Measurements from ENCODE around the gene TIAM2. TPM values are rescaled to one million over a fixed set of nuclear protein-coding genes. Genes with fewer than 3 reads are reported as not detected.

The TIAM2 gene
- total RNA-seq, 1 experiment from 2014 or later: 9.1 TPM

- Histone ChIP-seq H3K27ac (ENCODE audit: low read depth, low read length, poor library complexity, severe bottlenecking) (no peak overlapping the region), H3K27me3 (replicated peaks; ENCODE audit: insufficient read depth, low read depth, low read length, poor library complexity) (no peaks in the 10 kb centered on the region), H3K4me1 (ENCODE audit: insufficient read depth, low read length, poor library complexity, severe bottlenecking) (no peaks in the 10 kb centered on the region), H3K4me3 (ENCODE audit: low read depth, low read length, poor library complexity, severe bottlenecking) (no peak overlapping the region), H3K36me3 (ENCODE audit: insufficient read depth, low read length, poor library complexity, severe bottlenecking) (no peaks in the 10 kb centered on the region), H3K9me3 (ENCODE audit: low read depth, low read length, poor library complexity, severe bottlenecking) (no peaks in the 10 kb centered on the region)
- POLR2A ChIA-PET (ENCODE audit: low non-redundant PET): no interaction called here
- CTCF ChIA-PET: no interaction called here
- TF ChIP-seq EZH2 (IDR thresholded peaks at IDR 0.05; ENCODE audit: borderline replicate concordance, low read depth, low read length, poor library complexity, severe bottlenecking): no peak
- TF ChIP-seq, protein P1, sequence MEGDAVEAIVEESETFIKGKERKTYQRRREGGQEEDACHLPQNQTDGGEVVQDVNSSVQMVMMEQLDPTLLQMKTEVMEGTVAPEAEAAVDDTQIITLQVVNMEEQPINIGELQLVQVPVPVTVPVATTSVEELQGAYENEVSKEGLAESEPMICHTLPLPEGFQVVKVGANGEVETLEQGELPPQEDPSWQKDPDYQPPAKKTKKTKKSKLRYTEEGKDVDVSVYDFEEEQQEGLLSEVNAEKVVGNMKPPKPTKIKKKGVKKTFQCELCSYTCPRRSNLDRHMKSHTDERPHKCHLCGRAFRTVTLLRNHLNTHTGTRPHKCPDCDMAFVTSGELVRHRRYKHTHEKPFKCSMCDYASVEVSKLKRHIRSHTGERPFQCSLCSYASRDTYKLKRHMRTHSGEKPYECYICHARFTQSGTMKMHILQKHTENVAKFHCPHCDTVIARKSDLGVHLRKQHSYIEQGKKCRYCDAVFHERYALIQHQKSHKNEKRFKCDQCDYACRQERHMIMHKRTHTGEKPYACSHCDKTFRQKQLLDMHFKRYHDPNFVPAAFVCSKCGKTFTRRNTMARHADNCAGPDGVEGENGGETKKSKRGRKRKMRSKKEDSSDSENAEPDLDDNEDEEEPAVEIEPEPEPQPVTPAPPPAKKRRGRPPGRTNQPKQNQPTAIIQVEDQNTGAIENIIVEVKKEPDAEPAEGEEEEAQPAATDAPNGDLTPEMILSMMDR (conservative IDR thresholded peaks at IDR 0.05; ENCODE audit: low read depth, low read length): no peak
- no TSS peak for BruUV-seq (replicated peaks)
- intact Hi-C loops (cut with micrococcal nuclease; ENCODE audit: unreplicated experiment): no loop called here
- DNase-seq (ENCODE audit: low spot score): no peak
These were observed 74.4 kb downstream of the TIAM2 start for GRCh38 chr6:155069543-155069942.

- Histone ChIP-seq H3K4me3 (ENCODE audit: low read depth, low read length, poor library complexity, severe bottlenecking) (no peak overlapping the region), H3K4me1 (ENCODE audit: insufficient read depth, low read length, poor library complexity, severe bottlenecking) (no peaks in the 10 kb centered on the region), H3K36me3 (ENCODE audit: insufficient read depth, low read length, poor library complexity, severe bottlenecking) (no peaks in the 10 kb centered on the region), H3K27ac (ENCODE audit: low read depth, low read length, poor library complexity, severe bottlenecking) (no peak overlapping the region), H3K27me3 (replicated peaks; ENCODE audit: insufficient read depth, low read depth, low read length, poor library complexity) (no peaks in the 10 kb centered on the region), H3K9me3 (ENCODE audit: low read depth, low read length, poor library complexity, severe bottlenecking) (no peaks in the 10 kb centered on the region)
- DNase-seq (ENCODE audit: low spot score): no peak
- TF ChIP-seq, protein P1 (conservative IDR thresholded peaks at IDR 0.05; ENCODE audit: low read depth, low read length): no peak
- no peak for TF ChIP-seq EZH2 (IDR thresholded peaks at IDR 0.05; ENCODE audit: borderline replicate concordance, low read depth, low read length, poor library complexity, severe bottlenecking)
- BruUV-seq (replicated peaks): no TSS peak
- CTCF ChIA-PET: no interaction called here
- intact Hi-C loops (cut with micrococcal nuclease; ENCODE audit: unreplicated experiment): no loop called here
- POLR2A ChIA-PET (ENCODE audit: low non-redundant PET): no interaction called here
These were observed 81.0 kb downstream of the TIAM2 start for GRCh38 chr6:155075930-155076695.

GRCh38 chr6:155077331-155077730 is 82.2 kb downstream of the TIAM2 start:
- Histone ChIP-seq H3K9me3 (ENCODE audit: low read depth, low read length, poor library complexity, severe bottlenecking) (no peaks in the 10 kb centered on the region), H3K27me3 (replicated peaks; ENCODE audit: insufficient read depth, low read depth, low read length, poor library complexity) (no peaks in the 10 kb centered on the region), H3K27ac (ENCODE audit: low read depth, low read length, poor library complexity, severe bottlenecking) (no peak overlapping the region), H3K4me3 (ENCODE audit: low read depth, low read length, poor library complexity, severe bottlenecking) (no peak overlapping the region), H3K36me3 (ENCODE audit: insufficient read depth, low read length, poor library complexity, severe bottlenecking) (no peaks in the 10 kb centered on the region), H3K4me1 (ENCODE audit: insufficient read depth, low read length, poor library complexity, severe bottlenecking) (no peaks in the 10 kb centered on the region)
- TF ChIP-seq, protein P1 (conservative IDR thresholded peaks at IDR 0.05; ENCODE audit: low read depth, low read length): no peak
- no peak for TF ChIP-seq EZH2 (IDR thresholded peaks at IDR 0.05; ENCODE audit: borderline replicate concordance, low read depth, low read length, poor library complexity, severe bottlenecking)
- ChIA-PET CTCF (no interaction called here), POLR2A (ENCODE audit: low non-redundant PET) (no interaction called here)
- intact Hi-C loops (cut with micrococcal nuclease; ENCODE audit: unreplicated experiment): no loop called here
- no TSS peak for BruUV-seq (replicated peaks)
- DNase-seq (ENCODE audit: low spot score): no peak

Data from A673 (cell line).